Measurements from ENCODE around the gene AHSA1.

AHSA1 gene

GRCh38 chr14:77490347-77490986 lies 32.6 kb downstream of the AHSA1 start:
- Histone ChIP-seq H3K9me3 (ENCODE audit: control insufficient read depth, insufficient read depth, low read length) (no peaks in the 10 kb centered on the region), H3K27me3 (ENCODE audit: control insufficient read depth, low read length) (no peaks in the 10 kb centered on the region), H3K27ac (ENCODE audit: low read depth, low read length) (no peak overlapping the region), H4K20me1 (ENCODE audit: control insufficient read depth, insufficient read depth, low read depth, low read length) (no peaks in the 10 kb centered on the region), H3K4me2 (ENCODE audit: low read length) (no peak overlapping the region), H3K4me1 (ENCODE audit: control insufficient read depth, low read length) (no peaks in the 10 kb centered on the region), H3K36me3 (ENCODE audit: control insufficient read depth, low read length) (no peaks in the 10 kb centered on the region), H3K9me2 (replicated peaks; ENCODE audit: control insufficient read depth, low read length) (no peaks in the 10 kb centered on the region), H3F3A (ENCODE audit: control insufficient read depth, insufficient read depth) (no peaks in the 10 kb centered on the region), H3K79me2 (ENCODE audit: control insufficient read depth, low read length) (no peaks in the 10 kb centered on the region), H3K4me3 (ENCODE audit: low read length) (no peak overlapping the region)
- no peak for TF ChIP-seq EZH2phosphoT487 (IDR thresholded peaks at IDR 0.05; ENCODE audit: borderline replicate concordance, low read length)

DNA sequence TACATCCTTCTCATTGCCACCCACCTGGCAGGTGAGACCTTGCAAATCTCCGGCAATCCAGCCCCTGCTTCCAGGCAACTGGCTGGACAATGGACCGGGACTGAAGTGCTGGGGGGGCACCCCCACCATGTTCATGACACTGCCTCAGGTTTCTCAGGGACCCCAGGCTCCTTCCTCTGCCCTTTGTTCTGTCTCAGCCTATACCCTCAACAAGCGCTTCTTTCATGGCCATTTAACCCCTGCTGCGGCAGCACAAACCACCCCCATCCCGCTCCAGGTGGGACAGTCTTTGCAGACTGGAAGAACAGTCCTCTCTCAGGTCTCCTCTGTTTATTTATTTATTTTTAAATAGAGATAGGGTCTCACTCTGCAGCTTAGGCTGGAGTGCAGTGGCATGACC lies 33.2 kb downstream of the AHSA1 start:
- Histone ChIP-seq H3K36me3 (ENCODE audit: control insufficient read depth, low read length) (no peaks in the 10 kb centered on the region), H3F3A (ENCODE audit: control insufficient read depth, insufficient read depth) (no peaks in the 10 kb centered on the region), H3K27me3 (ENCODE audit: control insufficient read depth, low read length) (no peaks in the 10 kb centered on the region), H3K9me3 (ENCODE audit: control insufficient read depth, insufficient read depth, low read length) (no peaks in the 10 kb centered on the region), H3K4me2 (ENCODE audit: low read length) (no peak overlapping the region), H3K79me2 (ENCODE audit: control insufficient read depth, low read length) (no peaks in the 10 kb centered on the region), H3K9me2 (replicated peaks; ENCODE audit: control insufficient read depth, low read length) (no peaks in the 10 kb centered on the region), H4K20me1 (ENCODE audit: control insufficient read depth, insufficient read depth, low read depth, low read length) (no peaks in the 10 kb centered on the region), H3K27ac (ENCODE audit: low read depth, low read length) (no peak overlapping the region), H3K4me1 (ENCODE audit: control insufficient read depth, low read length) (no peaks in the 10 kb centered on the region), H3K4me3 (ENCODE audit: low read length) (no peak overlapping the region)
- TF ChIP-seq EZH2phosphoT487 (IDR thresholded peaks at IDR 0.05; ENCODE audit: borderline replicate concordance, low read length) (no peak), CTCF (IDR thresholded peaks at IDR 0.05; ENCODE audit: low read depth, low read length, poor library complexity, severe bottlenecking) (no peak)

DNA sequence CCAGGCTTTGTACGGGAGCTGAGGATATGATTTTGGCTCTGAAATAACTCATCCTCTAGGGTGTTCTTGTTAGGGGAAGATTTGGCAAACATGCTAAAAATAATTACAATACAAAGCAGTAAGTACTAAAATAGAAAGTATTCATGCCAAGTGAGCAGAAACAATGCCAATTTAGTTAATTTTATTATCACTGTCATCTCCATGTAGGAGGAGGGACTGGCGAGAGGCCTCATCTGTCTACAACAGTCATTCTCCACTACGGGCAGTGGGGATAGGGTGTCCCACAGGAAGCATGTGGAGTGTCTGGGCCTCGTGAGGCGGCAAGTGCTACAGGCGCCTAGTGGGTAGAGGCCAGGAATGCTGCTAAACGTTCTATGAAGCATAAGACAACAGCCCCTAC lies 37.4 kb downstream of the AHSA1 start:
- H3K4me3 ChIP-seq (ENCODE audit: low read length): no peak overlapping the region
- no peaks in the 10 kb centered on the region for H3K36me3 ChIP-seq (ENCODE audit: control insufficient read depth, low read length)
- H3K4me1 ChIP-seq (ENCODE audit: control insufficient read depth, low read length): peaks cover 26% of the 10 kb centered on the region
- no peaks in the 10 kb centered on the region for H3K9me3 ChIP-seq (ENCODE audit: control insufficient read depth, insufficient read depth, low read length)
- H3K27ac ChIP-seq (ENCODE audit: low read depth, low read length): no peak overlapping the region
- H3F3A ChIP-seq (ENCODE audit: control insufficient read depth, insufficient read depth): no peaks in the 10 kb centered on the region
- no peak for TF ChIP-seq EZH2phosphoT487 (IDR thresholded peaks at IDR 0.05; ENCODE audit: borderline replicate concordance, low read length)
- no peak for TF ChIP-seq CTCF (IDR thresholded peaks at IDR 0.05; ENCODE audit: low read depth, low read length, poor library complexity, severe bottlenecking)
- H3K79me2 ChIP-seq (ENCODE audit: control insufficient read depth, low read length): no peaks in the 10 kb centered on the region
- no peak overlapping the region for H3K4me2 ChIP-seq (ENCODE audit: low read length)
- no peaks in the 10 kb centered on the region for H4K20me1 ChIP-seq (ENCODE audit: control insufficient read depth, insufficient read depth, low read depth, low read length)
- peaks cover 27% of the 10 kb centered on the region for H3K27me3 ChIP-seq (ENCODE audit: control insufficient read depth, low read length)
- H3K9me2 ChIP-seq (replicated peaks; ENCODE audit: control insufficient read depth, low read length): no peaks in the 10 kb centered on the region

DNA sequence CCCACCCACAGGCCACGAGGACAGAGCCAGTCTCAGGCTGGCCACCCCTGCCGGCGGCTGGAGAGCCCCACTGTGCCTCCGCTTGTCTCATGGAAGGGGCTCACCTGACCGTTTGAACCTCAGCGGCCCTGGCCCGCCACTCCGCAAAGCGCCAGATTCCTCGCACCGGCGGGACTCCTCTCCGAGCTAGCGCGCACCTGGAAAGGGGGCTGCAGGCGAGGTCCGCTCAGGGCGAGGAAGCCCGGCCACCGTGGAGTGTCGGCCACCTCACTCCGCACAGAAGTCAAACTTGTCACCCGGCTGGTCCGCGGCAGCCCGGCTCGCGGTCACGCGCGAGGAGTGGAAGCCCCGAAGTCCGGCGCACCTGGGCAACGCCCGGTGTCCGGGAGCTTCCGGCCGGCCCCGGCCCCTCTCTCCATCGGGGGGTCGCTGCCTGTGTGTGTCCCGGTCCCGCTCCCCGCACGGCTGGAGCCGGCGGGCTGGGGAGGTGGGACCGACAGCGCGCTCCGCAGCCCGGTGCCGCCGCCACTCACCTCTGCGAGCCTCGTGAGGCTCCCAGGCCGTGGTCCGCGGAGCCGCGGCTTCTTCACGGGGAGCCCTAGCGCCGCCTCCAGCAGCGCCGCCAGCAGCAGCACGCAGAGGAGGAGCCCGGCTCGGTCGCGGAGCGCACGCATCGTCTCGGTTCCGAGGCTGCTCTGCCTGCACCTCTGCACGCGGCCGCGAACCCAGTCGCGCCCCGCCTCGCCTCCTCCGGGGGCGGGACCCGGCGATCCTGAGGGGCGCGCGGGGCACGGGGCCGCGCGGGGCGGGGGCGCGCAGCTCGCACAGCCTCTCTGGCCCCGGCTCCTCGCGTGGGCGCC lies 40.5 kb downstream of the AHSA1 start, which contains the start of gene ISM2:
ISM2 (minus strand) TSS at position 697 of the 860 bp plus-strand sequence; CDS start at position 674, 23 bp downstream.
- H3K4me1 ChIP-seq (ENCODE audit: control insufficient read depth, low read length): peaks cover 30% of the 10 kb centered on the region

More for the DNA sequence above, 40.5 kb downstream of the AHSA1 start, which contains the start of gene ISM2:
- Histone ChIP-seq H3K4me3 (ENCODE audit: low read length) (peak within 1 kb of the TSS; percentile 73), H3K9me3 (ENCODE audit: control insufficient read depth, insufficient read depth, low read length) (no peaks in the 10 kb centered on the region), H3K27ac (ENCODE audit: low read depth, low read length) (no peak within 1 kb of the TSS), H3K27me3 (ENCODE audit: control insufficient read depth, low read length) (peaks cover 29% of the 10 kb centered on the region), H3K79me2 (ENCODE audit: control insufficient read depth, low read length) (no peaks in the 10 kb centered on the region), H3F3A (ENCODE audit: control insufficient read depth, insufficient read depth) (peaks cover 4% of the 10 kb centered on the region; the same call in 1 of the 2 replicates), H4K20me1 (ENCODE audit: control insufficient read depth, insufficient read depth, low read depth, low read length) (no peaks in the 10 kb centered on the region), H3K4me2 (ENCODE audit: low read length) (peak within 1 kb of the TSS; percentile 89), H3K36me3 (ENCODE audit: control insufficient read depth, low read length) (no peaks in the 10 kb centered on the region), H3K9me2 (replicated peaks; ENCODE audit: control insufficient read depth, low read length) (no peaks in the 10 kb centered on the region)
- no peak for TF ChIP-seq EZH2phosphoT487 (IDR thresholded peaks at IDR 0.05; ENCODE audit: borderline replicate concordance, low read length)
- TF ChIP-seq CTCF (IDR thresholded peaks at IDR 0.05; ENCODE audit: low read depth, low read length, poor library complexity, severe bottlenecking): no peak

Measured in DOHH2 (cell line).